GM21786 (cell line): ENCODE measurements around the gene HLA-G.
"Not testable (repeated sequence)": the region's sequence is repeated elsewhere in the genome, so short reads cannot be mapped to it uniquely, and the experiment has no call there.

Source experiments
- ATAC-seq: cut with Tn5 transposase; IDR thresholded peaks from one replicate; pipeline ENCODE4 v1.9.1; 2021; ENCODE audit not compliant: unreplicated experiment

HLA-G gene

DNA sequence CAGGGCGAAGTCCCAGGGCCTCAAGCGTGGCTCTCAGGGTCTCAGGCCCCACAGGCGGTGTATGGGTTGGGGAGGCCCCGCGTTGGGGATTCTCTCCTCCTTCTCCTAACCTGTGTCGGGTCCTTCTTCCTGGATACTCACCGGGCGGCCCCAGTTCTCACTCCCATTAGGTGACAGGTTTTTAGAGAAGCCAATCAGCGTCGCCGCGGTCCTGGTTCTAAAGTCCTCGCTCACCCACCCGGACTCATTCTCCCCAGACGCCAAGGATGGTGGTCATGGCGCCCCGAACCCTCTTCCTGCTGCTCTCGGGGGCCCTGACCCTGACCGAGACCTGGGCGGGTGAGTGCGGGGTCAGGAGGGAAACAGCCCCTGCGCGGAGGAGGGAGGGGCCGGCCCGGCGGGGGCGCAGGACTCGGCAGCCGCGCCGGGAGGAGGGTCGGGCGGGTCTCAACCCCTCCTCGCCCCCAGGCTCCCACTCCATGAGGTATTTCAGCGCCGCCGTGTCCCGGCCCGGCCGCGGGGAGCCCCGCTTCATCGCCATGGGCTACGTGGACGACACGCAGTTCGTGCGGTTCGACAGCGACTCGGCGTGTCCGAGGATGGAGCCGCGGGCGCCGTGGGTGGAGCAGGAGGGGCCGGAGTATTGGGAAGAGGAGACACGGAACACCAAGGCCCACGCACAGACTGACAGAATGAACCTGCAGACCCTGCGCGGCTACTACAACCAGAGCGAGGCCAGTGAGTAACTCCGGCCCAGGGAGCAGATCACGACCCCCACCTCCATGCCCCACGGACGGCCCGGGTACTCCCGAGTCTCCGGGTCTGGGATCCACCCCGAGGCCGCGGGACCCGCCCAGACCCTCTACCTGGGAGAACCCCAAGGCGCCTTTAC, at the start of gene HLA-G:
Gene HLA-G (plus strand): TSS at position 247 of the 892 bp plus-strand sequence. CDS start 20 bp downstream, at position 267.
- ATAC-seq = no peak

DNA sequence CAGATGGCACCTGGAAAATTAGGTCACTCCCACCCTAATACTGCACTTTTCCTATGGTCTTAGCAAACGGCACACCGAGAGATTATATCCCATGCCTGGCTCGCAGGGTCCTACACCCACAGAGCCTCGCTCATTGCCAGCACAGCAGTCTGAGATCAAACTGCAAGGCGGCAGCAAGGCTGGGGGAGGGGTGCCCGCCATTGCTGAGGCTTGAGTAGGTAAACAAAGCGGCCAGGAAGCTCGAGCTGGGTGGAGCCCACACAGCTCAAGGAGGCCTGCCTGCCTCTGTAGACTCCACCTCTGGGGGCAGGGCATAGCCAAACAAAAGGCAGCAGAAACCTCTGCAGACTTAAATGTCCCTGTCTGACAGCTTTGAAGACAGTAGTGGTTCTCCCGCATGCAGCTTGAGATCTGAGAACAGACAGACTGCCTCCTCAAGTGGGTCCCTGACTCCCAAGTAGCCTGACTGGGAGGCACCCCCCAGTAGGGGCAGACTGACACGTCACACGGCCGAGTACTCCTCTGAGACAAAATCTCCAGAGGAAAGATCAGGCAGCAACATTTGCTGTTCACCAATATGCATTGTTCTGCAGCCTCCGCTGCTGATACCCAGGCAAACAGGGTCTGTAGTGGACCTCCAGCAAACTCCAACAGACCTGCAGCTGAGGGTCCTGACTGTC, 47.5 kb upstream of the HLA-G start:
- not testable (repeated sequence) for ATAC-seq

DNA sequence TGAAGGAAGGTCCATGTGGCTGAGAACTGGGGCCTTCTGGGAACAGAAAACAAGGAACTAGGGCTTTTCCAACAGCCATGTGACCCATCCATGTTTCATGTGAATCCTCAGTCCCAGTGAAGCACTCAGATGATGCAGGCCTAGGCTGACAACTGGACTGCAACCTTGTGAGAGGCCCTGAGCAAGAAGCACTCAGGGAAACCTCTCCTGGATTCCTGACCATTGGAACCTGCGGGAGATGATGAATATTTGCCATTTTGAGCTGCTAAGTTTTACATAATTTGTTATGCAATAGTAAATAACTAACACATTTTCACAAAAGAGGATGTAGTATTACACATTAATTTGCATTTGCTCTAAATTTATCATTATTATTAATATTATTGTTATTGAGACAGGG, 38.4 kb upstream of the HLA-G start:
- ATAC-seq = no peak

DNA sequence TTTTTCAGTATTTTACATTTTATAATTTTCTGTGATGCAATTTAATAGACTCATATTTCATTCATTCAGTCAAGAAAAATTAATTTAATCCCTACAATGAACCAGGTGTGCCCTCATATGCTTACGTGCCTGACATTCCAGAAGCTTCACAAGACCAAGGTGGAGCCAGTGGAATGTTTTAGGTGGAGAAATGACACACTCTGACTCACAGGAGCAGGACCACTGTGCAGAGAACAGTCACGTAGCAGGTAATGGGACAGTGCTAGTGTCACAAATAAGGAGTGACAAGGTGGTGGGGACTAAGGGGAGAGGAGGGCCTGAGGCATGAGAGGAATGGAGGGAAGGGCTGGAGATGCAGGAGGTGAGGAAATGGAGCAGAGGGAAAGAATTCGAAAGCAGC, 37.0 kb upstream of the HLA-G start:
- no peak for ATAC-seq

DNA sequence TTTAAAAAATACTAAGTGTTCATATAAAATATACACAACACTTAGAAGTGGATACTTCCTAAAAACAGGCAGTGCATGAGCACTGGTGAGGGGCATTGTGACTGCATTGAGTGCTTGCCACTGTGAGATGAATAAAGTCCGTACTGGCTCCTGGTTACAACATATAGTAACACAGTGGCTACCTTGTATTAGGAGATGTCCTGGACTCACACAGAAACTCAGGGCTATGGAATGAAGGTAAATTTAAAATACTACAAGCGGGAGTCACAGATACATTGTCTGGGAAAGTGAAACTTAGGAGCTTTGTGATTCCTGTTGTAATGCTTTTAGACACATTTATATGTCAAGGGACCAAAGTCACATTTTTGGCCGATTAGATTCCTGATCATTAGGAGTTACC, 36.5 kb upstream of the HLA-G start:
- no peak for ATAC-seq

DNA sequence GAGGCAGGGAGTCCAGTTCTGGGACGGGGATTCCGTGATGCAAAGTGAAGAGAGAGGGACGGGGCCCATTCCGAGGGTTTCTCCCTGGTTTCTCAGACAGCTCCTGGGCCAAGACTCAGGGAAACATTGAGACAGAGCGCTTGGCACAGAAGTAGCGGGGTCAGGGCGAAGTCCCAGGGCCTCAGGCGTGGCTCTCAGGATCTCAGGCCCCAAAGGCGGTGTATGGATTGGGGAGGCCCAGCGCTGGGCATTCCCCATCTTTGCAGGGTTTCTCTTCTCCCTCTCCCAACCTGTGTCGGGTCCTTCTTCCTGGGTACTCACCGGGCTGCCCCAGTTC, 35.9 kb upstream of the HLA-G start:
- ATAC-seq = no peak

DNA sequence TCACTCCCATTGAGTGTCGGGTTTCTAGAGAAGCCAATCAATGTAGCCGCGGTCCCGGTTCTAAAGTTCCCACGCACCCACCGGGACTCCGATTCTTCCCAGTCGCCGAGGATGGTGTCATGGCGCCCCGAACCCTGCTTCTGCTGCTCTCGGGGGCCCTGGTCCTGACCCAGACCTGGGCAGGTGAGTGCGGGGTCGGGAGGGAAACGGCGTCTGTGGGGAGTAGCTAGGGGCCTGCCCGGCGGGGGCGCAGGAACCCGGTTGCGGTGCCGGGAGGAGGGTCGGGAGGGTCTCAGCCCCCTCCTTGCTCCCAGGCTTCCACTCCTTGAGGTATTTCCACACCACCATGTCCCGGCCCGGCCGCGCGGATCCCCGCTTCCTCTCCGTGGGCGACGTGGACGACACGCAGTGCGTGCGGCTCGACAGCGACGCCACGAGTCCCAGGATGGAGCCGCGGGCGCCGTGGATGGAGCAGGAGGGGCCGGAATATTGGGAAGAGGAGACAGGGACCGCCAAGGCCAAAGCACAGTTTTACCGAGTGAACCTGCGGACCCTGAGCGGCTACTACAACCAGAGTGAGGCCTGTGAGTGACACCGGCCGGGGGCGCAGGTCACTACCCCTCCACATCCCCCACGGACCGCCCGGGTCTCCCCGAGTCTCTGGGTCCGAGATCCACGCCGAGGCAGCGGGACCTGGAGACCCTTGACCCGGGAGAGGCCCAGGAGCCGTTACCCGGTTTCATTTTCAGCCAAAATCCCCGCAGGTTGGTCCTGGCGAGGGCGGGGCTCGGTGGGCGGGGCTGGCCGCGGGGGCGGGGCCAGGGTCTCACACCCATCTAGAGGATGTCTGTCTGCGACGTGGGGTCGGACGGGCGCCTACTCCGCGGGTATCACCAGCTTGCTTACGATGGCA, 35.2 kb upstream of the HLA-G start:
- ATAC-seq = no peak

DNA sequence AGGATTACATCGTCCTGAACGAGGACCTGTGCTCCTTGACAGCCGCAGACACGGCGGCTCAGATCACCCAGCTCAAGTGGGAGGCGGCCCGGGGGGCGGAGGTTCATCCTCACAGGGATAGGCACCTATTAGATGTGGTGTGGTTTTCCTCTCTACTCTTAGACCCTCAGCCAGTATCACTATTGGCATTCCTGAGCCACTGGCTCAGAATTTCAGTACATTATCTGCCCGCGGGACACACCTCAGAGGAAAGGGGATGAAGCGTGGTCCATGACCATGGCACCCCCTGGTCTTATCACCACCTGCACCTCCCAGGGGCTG, 34.6 kb upstream of the HLA-G start:
- no peak for ATAC-seq

DNA sequence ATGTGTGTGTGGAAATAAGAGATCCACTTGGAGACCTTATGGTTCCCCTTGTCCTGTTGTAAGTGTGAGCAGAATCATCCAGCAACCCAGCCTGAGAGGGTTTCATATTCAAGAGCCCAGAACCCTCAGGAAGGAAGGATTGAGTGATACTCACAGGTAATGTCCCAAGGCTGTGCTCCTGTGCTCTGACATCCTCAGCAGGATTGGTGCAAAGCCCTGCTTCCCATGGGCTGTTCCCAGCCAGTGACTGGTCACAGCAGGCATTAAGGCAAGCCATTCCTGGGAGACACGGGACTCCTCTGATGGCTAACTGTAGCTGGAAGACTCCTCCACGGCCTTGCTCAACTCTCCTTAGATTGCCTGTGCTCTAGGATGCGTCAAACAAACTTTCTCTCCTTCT, 33.8 kb upstream of the HLA-G start:
- no peak for ATAC-seq

DNA sequence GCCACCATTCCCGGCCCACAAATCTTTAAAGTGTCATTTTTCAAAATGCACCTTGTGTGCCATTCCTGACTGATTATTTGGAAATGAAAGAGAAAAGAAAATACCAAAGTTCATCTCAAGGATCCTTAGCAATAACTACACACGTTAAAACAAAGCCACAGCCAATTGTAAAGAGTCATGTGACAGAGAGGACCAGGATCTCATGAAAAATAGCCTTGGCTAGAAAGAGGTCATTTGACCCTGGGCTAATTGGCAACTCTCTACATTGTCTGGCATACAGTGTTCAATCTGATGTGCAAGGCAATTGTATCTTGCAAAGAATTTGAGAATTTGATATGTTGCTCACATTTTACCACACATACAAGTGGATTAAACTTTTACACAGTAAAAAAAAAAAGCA, 31.6 kb upstream of the HLA-G start:
- ATAC-seq = no peak

DNA sequence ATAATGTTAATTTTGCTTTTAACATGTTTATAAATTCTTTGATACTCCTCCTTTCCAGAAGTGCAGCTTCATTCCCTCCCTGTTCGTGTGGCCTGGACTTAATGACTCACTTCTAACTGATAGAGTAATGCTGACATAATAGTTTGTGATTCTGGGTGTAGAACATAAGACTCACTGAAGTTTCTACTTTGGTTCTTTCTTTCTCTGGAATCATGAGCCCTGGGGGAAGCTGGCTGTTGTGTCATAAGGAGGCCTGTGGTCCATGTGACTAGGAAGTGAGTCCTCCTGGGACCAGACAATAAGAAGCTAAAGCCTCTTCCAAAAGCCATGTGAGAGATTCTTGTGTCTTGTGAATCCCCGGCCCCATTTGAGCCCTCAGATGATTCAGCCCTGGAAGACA, 30.5 kb upstream of the HLA-G start:
- ATAC-seq = no peak

DNA sequence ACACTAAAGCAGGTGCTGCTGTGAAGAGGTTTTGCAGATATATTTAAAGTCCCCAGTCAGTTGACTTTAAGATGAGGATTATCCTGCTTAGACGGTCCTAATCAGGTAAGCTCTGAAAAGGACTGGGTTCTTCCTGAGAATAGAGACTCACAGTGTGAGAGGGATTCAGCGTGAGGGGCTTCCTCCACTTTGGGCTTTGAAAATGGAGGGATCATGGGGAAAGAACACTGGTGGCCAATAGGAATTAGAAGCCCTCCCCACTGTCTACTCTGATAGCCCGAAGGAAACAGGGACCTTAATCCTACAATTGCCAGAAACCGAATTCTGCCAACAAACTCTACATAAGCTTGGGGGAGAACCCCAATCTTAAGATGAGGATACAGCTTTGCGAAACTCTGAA, 29.7 kb upstream of the HLA-G start:
- ATAC-seq = no peak

DNA sequence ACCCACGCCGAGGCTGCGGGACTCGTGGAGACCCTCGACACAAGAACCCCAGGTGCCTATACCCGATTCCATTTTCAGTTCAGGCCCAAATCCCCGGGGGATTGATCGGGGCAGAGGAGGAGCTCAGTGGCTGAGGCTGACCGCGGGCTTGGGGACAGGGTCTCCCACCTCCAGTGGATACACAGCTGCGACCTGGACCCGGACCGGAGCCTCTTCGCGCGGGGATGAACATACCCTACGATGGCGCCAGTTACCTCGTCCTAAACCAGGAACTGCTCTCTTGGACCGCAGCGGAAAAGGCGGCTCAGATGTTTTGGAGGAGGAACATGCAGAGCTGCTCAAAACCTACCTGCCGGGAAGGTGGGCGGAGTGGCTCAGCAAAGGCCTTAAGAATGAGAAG, 27.4 kb upstream of the HLA-G start:
- ATAC-seq = no peak

DNA sequence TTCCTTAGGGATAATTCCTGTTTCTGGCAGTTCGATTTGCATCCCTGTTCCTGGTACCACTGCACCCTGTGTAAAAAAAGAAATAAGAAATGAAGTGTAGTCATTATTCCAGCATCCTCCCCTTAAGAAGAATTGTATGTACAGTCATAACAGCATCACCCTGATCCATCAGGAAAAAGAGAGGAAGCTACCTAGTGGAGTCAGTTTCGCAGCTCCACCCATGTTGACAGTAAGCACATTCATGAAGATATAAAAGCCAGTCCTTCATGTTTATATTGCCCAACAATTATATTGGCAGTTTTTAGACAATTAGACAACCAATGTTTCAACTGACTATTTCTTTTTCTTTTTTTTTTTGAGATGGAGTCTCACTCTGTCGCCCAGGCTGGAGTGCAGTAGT, 21.2 kb upstream of the HLA-G start:
- ATAC-seq = no peak

DNA sequence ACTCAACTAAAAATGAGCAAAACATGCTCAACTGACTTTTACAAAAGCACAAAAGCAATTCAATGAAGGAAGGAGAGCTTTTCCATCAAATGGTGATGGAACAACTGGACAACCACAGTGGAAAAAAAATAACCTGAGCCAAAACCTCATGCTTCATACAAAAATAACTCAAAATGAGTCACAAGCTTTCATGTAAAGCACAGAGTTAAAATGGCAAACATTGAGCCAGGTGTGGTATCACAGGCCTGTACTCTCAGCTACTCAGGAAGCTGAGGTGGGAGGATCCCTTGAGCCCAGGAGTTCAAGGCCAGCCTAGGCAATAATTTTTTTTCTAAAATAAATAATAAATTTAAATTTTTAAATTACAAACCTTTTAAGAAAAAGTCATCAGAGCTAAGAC, 18.4 kb upstream of the HLA-G start:
- ATAC-seq = no peak

DNA sequence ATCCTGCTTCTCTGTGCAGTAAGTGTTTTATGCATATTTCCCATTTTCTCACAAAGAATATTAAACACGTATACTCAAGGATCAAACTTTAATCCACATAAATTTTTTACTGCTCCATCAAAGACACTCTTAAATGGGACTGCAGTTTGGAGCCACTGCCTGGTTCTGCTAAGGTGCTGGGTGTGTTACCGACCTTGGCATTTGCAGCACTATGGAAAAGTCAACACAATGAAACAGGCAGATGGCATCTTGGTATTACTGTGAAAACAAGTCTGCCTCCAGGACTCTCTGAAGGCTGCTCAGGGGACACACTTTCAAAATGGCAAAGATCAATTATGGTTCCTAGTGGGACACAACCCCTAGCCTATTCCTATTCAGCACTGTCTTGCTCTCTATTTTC, 17.3 kb upstream of the HLA-G start:
- ATAC-seq = no peak

DNA sequence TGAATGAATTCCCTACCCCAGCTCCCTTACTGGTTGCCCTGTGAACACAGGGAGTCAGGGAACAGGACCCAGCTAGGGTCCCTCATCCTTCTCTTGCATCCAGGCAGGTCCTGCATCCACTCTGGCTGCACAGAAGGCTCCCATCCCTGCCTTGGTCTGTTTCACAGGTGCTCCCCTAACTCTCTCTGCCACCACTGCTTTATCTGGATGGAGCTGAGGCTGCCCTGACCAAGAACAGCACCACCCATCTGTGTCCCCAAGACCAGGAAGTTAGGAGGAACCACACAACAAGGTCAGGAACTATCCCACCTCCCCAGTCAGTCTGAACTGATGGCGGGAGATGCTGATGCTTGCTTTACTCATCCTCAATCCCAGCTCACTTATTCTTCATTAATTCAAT, 16.2 kb upstream of the HLA-G start:
- no peak for ATAC-seq

DNA sequence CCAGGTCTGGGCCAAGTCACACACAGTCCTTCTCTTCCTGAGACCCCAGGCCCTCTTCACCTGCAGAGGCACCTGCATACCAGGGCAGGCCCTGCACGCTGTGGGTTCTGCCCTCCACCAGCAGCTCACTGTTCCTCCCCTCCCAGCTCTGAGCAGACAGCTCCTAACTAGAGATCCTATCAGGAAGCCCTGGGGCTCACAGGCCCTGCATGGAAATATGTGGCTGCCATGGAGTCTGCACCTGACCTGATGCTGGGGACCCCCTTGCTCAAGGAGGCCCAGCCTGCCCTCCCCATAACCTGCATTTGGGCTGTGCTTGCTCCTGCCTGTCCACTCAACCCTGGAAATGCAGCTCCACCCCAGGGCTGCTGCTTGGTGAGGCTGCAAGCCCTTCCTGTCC, 14.6 kb upstream of the HLA-G start:
- no peak for ATAC-seq

DNA sequence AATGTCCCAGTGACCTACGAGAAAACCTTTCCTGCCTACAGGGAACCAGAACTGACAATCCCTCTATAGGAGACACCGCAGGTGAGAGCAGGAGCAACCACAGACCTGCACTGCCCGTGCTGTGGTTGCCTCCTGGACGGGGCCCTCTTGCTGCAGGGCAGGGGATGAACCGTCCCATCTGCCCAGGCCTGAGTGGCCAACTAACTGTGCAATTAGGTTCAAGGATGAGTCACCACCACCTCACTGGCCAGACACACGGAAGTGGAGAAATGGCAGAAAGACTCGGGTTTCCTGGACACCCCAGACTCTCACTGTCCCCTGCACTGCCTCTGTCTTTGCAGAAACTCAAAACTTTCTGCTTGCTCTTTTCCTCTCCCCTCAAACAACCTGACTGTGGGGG, 13.8 kb upstream of the HLA-G start:
- no peak for ATAC-seq

DNA sequence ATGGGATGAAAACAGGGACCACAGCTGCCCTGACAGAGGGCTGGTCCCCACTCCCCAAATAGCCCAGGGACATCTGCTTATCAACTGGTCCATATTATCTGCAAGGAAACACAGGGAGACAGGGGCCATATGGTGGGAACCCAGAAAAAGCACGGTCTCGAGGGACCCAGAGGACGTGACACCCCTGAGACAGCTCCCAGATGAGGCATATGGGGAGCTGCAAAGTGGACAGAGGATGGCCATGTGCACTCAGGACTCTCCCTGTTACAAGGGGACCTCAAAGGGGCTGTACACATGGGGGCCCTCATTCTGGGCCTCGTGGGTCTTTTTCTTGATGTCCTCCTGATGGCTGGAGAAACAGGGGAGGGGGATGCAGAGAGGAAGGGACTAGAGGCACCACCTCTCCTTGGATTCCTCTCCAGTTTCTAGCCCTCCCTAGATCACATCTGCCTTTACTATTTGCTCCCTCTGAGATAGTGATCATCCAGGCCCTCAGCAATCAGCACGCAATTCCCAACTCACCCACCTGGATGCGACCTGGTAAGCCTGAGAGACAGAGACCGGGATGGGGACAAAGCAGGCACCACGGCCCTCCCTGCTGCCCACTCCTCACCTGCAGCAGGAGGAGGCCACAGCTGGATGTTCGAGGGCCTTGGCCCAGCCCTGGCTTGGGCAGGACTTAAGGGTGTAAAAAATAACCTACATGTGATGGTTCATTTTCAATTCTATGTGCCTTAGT, 13.1 kb upstream of the HLA-G start:
- ATAC-seq = no peak

DNA sequence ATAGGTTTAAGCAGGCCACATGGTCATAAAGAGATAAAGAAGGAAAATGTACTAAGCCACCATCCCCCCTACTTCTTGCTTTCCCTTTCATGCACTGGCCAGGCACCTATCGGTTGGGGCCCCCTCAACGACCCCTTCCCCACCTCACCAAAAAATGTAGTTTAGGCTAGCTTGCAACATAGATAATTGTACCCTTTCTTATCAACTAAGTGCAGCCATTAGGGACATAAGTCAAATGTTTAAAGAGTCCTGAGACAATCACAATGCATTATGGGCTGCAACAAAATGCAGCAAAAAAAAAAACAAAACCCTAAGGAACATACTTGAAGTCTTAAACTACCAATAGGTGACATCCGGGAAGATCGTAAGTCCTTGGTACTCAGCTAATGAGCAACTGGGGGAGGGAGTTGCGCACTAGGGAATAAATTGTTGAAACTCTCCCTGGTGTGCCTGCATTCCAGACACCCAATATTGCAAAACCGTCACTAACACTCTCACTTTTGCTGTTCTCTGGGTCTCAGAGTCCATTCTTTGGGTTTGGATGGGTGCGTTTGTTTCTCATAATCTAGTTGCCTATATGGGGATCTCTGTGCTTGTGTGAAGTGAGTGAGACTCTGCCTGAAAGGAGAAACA, 12.4 kb upstream of the HLA-G start:
- ATAC-seq = no peak
